GM18526 (cell line): ENCODE measurements around the gene CDKL4.

Experiments used
- POLR2A ChIP-seq: IDR thresholded peaks from 3 replicates; pipeline ENCODE4 v1.6.1; 2011; ENCODE audit not compliant: insufficient read length; ENCODE audit errors: extremely low read depth

The CDKL4 gene

DNA sequence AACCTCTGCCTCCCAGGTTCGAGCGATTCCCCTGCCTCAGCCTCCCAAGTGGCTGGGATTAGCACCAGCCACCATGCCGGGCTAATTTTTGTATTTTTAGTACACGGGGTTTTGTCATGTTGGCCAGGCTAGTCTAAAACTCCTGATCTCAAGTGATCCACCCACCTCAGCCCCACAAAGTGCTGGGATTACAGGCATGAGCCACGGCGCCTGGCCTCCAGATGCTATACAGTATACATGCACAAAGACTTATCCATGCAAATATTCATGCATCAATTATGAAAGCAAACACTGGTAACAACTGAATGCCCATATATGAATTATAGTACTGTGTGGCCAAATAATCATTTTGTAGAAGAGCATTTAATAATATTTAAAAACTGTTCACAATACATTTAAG is 86.9 kb downstream of the CDKL4 start:
- no peak for TF ChIP-seq POLR2A

DNA sequence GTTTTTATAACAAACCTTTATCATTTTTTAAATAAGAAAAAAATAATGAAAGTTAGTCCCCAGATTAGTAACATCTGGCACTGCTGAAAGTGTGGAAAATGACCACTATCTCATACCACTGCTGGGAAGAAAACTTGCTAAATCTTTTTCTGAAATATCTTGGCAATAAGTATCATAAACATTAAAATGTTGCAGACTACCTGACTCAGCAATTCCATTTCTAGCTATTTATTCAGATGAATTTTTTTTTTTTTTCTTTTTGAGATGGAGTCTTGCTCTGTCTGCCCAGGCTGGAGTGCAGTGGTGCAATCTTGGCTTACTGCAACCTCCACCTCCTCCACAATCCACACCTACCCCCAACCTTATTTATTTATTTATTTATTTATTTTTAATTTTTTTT is 87.7 kb downstream of the CDKL4 start:
- no peak for TF ChIP-seq POLR2A

DNA sequence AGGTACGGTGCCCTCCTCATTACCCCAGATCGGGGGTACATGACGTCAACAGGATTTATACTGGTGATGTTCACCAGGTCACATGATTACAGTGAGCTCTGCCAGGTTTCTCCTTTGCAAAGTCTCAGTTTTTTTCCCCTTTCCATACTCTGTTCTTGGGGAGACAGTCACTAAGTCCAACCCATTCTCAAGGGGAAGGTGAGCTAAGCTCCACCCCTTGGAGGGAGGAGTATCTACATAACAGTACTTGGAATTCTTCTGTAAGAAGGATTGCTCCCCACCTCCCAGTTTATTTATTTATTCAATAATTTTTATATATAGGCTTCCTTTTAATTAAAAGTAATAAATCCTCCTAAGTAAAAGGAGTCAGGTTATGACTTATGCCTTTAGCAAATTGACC is 88.8 kb downstream of the CDKL4 start:
- no peak for TF ChIP-seq POLR2A

DNA sequence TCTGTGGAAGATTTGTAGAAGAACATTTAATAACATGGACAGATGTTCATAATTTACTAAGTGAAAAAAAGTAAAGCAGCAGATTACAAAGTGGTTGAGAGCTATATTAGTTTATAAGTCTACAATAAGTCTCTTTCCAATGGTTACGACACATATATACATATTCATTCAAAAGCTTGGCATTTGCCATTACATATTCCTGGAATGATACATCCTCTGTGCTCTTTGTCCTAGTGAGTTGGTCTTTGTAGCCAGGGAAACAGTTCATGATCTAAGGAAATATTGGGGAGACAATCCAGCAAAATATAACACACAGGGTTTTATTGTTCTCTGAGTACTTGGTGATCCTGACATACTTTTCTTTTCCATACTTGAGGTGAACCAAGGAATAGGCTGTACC is 90.5 kb downstream of the CDKL4 start:
- TF ChIP-seq POLR2A, result no peak

DNA sequence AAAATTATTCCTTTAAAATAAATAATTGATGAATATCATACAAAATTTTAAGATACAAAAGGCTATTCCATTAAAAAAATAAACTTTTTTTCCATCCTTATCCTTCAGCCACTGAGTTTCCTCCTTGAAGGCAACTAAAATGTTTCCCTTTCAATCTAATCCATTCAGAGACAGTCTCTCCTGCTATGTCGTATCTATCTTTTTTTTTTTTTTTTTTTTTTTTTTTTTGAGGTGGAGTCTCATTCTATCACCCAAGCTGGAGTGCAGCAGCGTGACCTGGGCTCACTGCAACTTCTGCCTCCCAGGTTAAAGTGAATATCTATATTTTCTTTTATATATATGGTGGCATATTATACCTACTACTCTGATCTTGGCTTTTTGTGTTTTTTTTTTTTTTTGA is 91.3 kb downstream of the CDKL4 start:
- no peak for TF ChIP-seq POLR2A

DNA sequence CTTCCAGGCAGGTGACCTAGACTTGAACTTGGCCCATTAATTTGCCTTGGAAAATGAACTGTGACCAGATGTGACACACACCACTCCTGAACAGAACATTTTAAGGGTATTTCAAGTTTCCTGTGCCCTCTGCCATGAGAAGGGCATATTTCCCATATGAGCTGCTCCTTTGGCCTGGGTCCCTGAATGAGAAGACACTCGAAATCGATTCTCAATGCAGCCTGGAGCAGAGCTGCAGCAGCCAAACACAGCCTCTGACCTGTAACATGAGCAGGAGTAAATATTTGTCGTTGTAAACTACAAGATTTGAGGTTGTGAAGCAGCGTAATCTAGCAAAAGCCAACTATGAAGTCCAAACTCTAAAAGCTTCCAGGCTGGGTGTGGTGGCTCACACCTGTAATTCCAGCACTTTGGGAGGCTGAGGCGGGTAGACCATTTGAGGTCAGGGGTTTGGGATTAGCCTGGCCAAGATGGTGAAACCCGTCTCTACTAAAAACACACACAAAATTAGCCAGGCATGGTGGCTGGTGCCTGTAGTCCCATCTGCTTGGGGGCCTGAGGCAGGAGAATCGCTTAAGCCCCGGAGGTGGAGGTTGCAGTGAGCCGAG is 92.8 kb downstream of the CDKL4 start:
- no peak for TF ChIP-seq POLR2A

DNA sequence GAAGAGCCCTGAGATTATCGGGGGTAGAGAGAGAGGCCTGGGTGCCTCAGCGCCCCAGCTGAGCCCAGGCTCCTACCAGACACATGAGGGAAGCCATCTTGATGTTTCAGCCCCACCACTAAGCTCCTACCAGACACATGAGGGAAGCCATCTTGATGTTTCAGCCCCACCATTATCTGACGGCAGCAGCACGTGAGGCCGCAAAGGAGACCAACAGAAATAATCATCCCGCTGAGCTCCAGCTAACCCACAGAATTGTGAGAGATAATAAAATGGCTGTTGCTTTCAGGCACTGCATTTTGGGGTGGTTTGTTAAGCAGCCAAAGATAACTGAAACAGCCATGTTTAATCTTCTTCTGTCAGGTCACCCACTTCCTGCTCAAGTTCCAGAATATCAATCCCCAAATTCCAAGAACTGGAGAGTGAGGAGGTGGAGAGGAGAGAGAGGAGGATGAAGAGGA is 93.6 kb downstream of the CDKL4 start:
- TF ChIP-seq POLR2A, result no peak

DNA sequence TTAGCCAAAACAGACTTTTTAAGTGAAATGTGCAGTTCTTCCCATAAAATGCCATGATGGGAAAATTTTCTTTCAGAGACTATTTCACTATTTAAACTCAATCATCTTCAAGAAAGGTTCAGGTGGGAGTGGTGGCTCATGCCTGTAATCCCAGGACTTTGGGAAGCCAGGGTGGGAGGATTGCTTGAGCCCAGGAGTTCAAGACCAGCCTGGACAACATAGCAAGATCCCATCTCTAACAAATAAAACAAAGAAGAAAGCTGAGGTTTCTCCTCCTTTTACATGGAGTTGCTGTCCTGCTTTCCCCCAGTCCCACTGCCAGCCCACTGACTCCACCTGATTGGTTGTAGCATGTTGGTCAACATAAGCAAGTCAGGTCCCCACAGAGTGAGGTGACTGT is 97.1 kb downstream of the CDKL4 start:
- TF ChIP-seq POLR2A, result no peak

DNA sequence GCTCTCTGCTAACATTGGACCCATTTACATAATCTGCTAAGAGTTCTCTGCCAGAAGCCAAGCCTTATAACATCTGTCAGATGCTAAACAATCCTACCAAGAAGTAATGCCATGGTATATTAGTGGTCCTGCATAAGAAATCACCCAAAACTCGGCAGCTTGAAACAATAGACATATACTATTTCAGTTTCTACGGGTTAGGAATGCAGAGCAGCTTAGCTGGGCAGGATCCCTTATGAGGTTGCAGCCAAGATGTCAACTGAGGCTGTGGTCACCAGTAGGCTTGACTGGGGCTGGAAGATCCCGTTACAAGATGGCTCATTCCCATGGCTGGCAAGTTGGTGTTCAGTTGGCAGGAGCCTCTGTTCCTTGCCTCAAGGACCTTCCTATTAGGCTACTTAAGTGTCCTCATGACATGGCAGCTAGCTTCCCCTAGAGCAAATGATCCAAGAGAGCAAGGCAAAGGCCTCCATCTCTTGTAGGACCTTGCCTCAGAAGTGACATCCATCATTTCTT is 97.8 kb downstream of the CDKL4 start:
- TF ChIP-seq POLR2A, result no peak

DNA sequence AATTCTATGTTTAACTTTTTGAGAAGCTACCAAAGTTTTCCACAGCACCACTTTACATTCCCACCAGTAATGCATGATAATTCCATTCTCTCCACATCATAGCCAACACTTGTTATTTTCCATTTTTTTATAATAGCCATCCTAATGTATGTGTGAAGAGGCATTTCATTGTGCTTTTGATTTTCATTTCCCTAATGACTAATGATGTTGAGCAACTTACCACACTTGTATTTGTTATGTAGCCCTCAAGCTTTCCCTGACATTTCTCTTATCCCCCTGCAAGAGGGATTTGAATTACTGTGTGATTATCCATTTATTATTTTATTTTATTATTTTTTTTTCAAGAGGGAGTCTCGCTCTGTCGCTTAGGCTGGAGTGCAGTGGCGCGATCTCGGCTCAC is 99.4 kb downstream of the CDKL4 start:
- TF ChIP-seq POLR2A, result no peak

DNA sequence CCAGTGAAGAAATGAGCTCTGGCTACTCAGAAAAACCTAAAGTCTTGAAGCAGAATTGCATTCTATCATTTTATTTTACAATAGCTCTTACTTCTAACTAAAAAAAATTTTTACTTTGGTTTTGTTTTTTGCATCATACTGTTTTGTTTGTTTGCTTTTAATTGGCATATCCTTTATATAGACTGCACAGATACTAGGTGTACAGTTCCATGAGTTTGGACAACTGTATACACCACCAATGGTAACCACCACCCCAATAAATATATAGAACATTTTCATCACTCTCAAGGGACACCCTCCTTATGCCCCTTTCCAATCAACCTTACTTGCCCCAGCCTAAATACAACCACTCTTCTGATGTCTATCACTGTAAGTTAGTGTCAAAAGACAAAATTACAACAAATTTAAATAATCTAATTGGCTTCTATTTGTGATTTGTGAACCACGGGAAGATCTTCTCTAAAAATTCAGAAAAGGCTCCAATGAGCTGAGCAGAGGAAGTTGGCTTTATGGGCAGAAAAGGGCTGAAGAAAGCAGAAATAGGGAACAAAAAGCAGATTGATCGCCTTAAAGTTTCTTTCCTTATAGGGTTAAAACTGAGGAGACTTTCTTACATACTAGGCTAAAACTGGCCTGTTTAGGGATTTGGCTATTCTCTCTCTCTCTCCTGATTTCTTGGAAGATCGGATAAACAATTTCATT is 100.7 kb downstream of the CDKL4 start:
- no peak for TF ChIP-seq POLR2A

DNA sequence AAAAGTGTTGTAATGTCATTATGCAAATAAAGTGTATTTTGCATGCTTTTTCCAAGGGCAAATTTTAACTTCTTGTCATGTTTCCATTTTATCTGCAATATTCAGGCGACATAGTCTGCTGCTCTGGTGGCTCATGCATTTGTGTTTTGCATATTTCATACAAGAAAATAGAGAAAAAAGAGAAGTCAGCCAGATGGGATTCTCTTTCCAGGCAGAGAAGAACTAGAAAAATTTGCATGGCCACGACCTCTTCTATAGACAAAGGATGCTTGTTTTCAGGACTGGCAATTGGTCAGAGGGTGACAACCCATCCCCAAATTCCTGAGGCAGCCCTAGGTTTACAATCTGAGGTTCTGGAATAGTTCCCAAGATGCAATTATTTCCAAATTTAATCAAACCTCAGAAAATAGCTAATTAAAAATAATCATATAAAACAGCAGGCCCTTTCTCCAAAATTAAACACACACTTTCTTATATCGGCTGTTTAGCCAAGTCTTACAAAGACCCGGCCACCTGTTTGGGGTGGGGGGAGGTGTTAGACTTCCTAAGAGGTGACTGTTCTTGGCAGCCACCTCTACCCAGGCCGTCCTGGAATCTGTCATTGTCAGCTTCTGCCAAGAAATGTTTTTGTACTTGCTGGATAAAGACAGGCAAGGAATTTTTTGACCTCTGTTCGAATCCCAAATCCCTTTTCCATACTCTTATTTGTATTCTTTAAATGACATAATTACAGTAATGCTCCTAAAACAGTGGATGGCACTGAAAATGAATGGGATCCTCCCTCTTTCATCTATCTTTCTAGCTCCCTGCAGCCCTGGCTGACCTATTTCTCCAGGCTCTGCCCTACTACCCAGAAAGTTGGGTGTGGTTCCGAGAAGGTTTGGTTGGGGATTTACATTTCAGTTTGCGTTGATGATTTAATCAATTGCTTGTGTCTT is 102.2 kb downstream of the CDKL4 start:
- TF ChIP-seq POLR2A, result no peak

DNA sequence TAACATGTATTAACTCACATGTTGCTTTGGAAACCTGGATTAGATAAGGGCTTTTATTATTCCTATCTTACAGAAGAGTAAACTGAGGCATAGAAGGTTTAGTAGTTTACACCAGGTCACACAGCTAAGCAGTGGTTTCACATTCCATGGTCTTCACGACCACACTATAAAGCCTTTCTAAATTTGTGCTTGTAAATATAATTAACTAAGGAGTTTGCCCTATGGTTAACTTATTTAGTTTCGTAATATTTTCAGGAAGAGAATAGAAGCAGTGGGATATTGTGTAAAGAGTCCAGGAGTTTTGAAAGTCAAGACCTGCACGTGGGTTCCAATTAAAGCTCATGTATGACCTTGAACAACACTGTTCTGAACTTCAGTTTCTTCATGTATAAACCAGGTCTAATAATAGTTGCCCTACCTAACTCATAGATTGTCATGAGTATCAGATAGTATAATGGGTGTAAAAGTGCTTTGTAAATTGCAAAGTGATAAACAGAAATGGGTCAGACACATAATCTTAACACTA is 103.4 kb downstream of the CDKL4 start:
- TF ChIP-seq POLR2A, result no peak

DNA sequence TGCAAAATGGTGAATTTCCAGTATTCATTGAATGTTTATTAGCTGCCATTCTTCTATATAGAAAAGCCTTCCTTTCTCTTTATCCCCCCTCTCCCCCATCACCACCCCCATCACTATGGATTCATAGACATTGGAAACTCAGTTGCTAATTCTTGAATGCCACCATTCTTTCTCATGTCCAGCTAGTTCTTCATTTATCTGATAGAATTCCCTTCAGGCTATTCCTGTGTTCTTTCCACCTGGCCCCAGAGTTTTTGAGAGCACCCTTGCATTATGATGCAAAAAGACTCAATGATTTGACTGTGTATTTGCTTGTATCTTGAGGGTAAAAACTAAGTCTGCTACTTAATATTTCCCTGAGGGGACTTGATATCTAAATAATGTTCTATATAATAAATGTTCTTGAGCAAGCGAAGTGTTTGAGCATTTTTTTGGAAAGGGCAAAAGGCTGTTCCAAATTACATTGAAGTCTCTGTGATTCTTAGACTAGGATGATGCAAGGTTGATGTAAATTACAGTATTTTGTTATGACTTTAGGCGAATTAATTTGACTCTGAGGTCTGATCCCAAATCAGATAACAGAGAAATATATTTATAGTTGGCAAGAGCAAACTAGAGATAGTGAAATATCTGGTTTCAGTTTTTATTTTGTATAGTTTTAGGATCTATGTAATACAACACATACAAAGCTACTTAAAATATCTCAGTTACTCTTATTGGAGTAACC is 104.1 kb downstream of the CDKL4 start:
- no peak for TF ChIP-seq POLR2A

DNA sequence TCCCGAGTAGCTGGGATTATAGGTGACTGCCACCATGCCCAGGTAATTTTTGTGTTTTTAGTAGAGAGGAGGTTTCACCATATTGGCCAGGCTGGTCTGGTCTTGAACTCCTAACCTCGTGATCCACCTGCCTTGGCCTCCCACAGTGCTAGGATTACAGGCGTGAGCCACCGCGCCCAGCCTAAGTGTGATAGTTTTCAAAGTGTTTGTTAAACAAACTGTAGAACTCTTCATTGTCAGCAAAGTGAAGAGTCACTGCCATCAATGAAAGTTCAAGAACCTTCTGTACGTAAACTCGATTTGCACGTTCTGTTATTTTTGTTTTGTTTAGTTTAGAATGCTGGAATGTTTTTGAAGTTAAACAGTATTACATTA is 104.9 kb downstream of the CDKL4 start:
- no peak for TF ChIP-seq POLR2A
